IMR-90 (cell line): ENCODE results near the gene PCDHB10. TPM values are rescaled to one million over a fixed set of nuclear protein-coding genes. Genes with fewer than 3 reads are reported as not detected.
"Not testable (repeated sequence)": the region's sequence is repeated elsewhere in the genome, so short reads cannot be mapped to it uniquely, and the experiment has no call there.

Experiments used
- ATAC-seq: fragments of 200-7000 bp; cut with Tn5 transposase; 2 replicates; pipeline ENCODE4 v1.9.1; 2020; ENCODE audit warnings: low read depth, mild to moderate bottlenecking, moderate library complexity
- BruUV-seq: library from RNA; stranded (reverse); fragments of 400-500 nt; replicated peaks from 2 replicates; lab custom pipeline; 2021; lab: Mats Ljungman, UMichigan
- CTCF ChIA-PET: fragments of 300-600 bp; formaldehyde crosslinking; extraction: SDS; loops from one replicate; lab custom pipeline; 2021; ENCODE audit warnings: antibody characterized with exemption; lab: Yijun Ruan, JAX
- POLR2A ChIA-PET: fragments of 300-600 bp; sonication (Branson Sonifier 250); formaldehyde crosslinking; loops from one replicate; lab custom pipeline; 2022; ENCODE audit warnings: antibody characterized with exemption; ENCODE audit not compliant: unreplicated experiment; lab: Charles Lee
- DNase-seq: peaks from one replicate; pipeline ENCODE4 v3.0.0; 2013
- H2AFZ ChIP-seq: replicated peaks from 2 replicates; pipeline ENCODE3; 2013; ENCODE audit warnings: low read length, mild to moderate bottlenecking; ENCODE audit not compliant: poor library complexity
- H2AK5ac ChIP-seq: 2 replicates; pipeline ENCODE4 v1.6.1; 2013; ENCODE audit warnings: low read depth, low read length, inconsistent platforms
- H2AK9ac ChIP-seq: replicated peaks from 2 replicates; pipeline ENCODE3; 2013; ENCODE audit warnings: mild to moderate bottlenecking, low read depth, low read length, moderate library complexity; ENCODE audit not compliant: poor library complexity
- H2BK120ac ChIP-seq: 2 replicates; pipeline ENCODE4 v1.6.1; 2013; ENCODE audit warnings: low read depth, low read length, inconsistent platforms
- H2BK15ac ChIP-seq: 3 replicates; pipeline ENCODE4 v1.6.1; 2013; ENCODE audit warnings: low read depth, low read length, inconsistent platforms
- H2BK20ac ChIP-seq: 2 replicates; pipeline ENCODE4 v1.6.1; 2013; ENCODE audit warnings: low read depth, mild to moderate bottlenecking, inconsistent platforms, low read length, moderate library complexity
- H2BK5ac ChIP-seq: 2 replicates; pipeline ENCODE4 v1.6.1; 2013; ENCODE audit warnings: mild to moderate bottlenecking, low read depth, low read length, inconsistent platforms; ENCODE audit not compliant: poor library complexity, severe bottlenecking
- H3K14ac ChIP-seq: replicated peaks from 2 replicates; pipeline ENCODE4 v1.6.1; 2013; ENCODE audit warnings: low read depth, low read length, inconsistent platforms
- H3K18ac ChIP-seq: 2 replicates; pipeline ENCODE4 v1.6.1; 2013; ENCODE audit warnings: low read depth, low read length, control low read depth
- H3K23ac ChIP-seq: 2 replicates; pipeline ENCODE4 v1.6.1; 2013; ENCODE audit warnings: low read depth, low read length, inconsistent platforms
- H3K27ac ChIP-seq: 2 replicates; pipeline ENCODE4 v1.5.1; 2013; ENCODE audit warnings: mild to moderate bottlenecking, control low read depth, low read length; ENCODE audit not compliant: insufficient read depth
- H3K27me3 ChIP-seq: 2 replicates; pipeline ENCODE4 v1.6.1; 2013; ENCODE audit warnings: low read length; ENCODE audit not compliant: control insufficient read depth, insufficient read depth
- H3K36me3 ChIP-seq: 2 replicates; pipeline ENCODE4 v1.6.1; 2013; ENCODE audit warnings: low read length, mixed read lengths; ENCODE audit not compliant: control insufficient read depth, insufficient read depth
- H3K4ac ChIP-seq: 2 replicates; pipeline ENCODE4 v1.6.1; 2013; ENCODE audit warnings: low read depth, low read length, inconsistent platforms
- H3K4me1 ChIP-seq: 2 replicates; pipeline ENCODE4 v1.6.1; 2013; ENCODE audit warnings: low read length, mixed read lengths; ENCODE audit not compliant: control insufficient read depth, insufficient read depth
- H3K4me2 ChIP-seq: 2 replicates; pipeline ENCODE4 v1.6.1; 2013; ENCODE audit warnings: low read depth, mild to moderate bottlenecking, control low read depth, low read length, moderate library complexity
- H3K4me3 ChIP-seq: 2 replicates; pipeline ENCODE4 v1.5.1; 2013; ENCODE audit warnings: low read depth, mild to moderate bottlenecking, control low read depth, low read length, moderate library complexity; ENCODE audit not compliant: insufficient read depth
- H3K56ac ChIP-seq: 2 replicates; pipeline ENCODE4 v1.6.1; 2013; ENCODE audit warnings: low read length, inconsistent platforms; ENCODE audit not compliant: insufficient read depth; ENCODE audit errors: extremely low read depth
- H3K79me1 ChIP-seq, 2 experiments: 2 replicates each; pipeline ENCODE4 v1.6.1; 2013; ENCODE audit warnings: low read length in 2 of 2, inconsistent platforms in 1 of 2, low read depth in 1 of 2
- H3K9ac ChIP-seq: 2 replicates; pipeline ENCODE4 v1.6.1; 2013; ENCODE audit warnings: low read depth, low read length, control low read depth
- H3K9me1 ChIP-seq: 2 replicates; pipeline ENCODE4 v1.6.1; 2013; ENCODE audit warnings: low read length, inconsistent platforms; ENCODE audit not compliant: insufficient read depth
- H3K9me3 ChIP-seq: 2 replicates; pipeline ENCODE4 v1.6.1; 2013; ENCODE audit warnings: low read length; ENCODE audit not compliant: control insufficient read depth, insufficient read depth
- H4K20me1 ChIP-seq: 2 replicates; pipeline ENCODE4 v1.6.1; 2013; ENCODE audit warnings: low read length, inconsistent platforms; ENCODE audit not compliant: insufficient read depth
- H4K5ac ChIP-seq: 2 replicates; pipeline ENCODE4 v1.6.1; 2013; ENCODE audit warnings: mild to moderate bottlenecking, low read depth, low read length, control low read depth
- H4K8ac ChIP-seq, 2 experiments: 2 replicates each; pipeline ENCODE4 v1.6.1; 2013; ENCODE audit warnings: low read depth in 2 of 2, low read length in 2 of 2, control low read depth in 1 of 2, inconsistent platforms in 1 of 2
- H4K91ac ChIP-seq: 2 replicates; pipeline ENCODE4 v1.6.1; 2013; ENCODE audit warnings: low read depth, low read length, inconsistent platforms; ENCODE audit not compliant: insufficient read depth
- WGBS, 2 experiments: methylation state at CpG; one replicate each; pipeline versions ENCODE4 v1.1.5 to v1.1.7; 2013; ENCODE audit warnings: missing lambda C conversion rate in 2 of 2; ENCODE audit not compliant: insufficient read length in 1 of 2; ENCODE audit errors: extremely low coverage in 2 of 2; 5-methylcytosine and 5-hydroxymethylcytosine counted together
- dilution Hi-C: fragments of 300-500 bp; cut with HindIII; formaldehyde crosslinking; loops from one replicate; pipeline ENCODE4 v1.14.3; 2018; ENCODE audit warnings: low sequenced_read_pairs; ENCODE audit not compliant: unreplicated experiment
- in situ Hi-C: fragments of 300-500 bp; cut with MboI; formaldehyde crosslinking; loops from 3 replicates; pipeline ENCODE4 v1.14.3; 2019; ENCODE audit warnings: low sequenced_read_pairs, inconsistent platforms, mixed read lengths
- intact Hi-C: fragments of 100-400 bp; cut with micrococcal nuclease; formaldehyde crosslinking; loops from 2 replicates; pipeline ENCODE4 v1.10.0; 2022
- polyA plus RNA-seq, 3 experiments: library from polyadenylated mRNA; depleted of rRNA; stranded (reverse); fragments of >200 nt; gene quantifications; 2 replicates each; pipeline ENCODE4 v1.2.3, GENCODE V29; 2012; ENCODE audit warnings: low replicate concordance in 1 of 3
- total RNA-seq: library from RNA; depleted of rRNA; stranded (reverse); fragments of >200 nt; gene quantifications from 2 replicates; pipeline ENCODE4 v1.2.3, GENCODE V29; 2012

Gene PCDHB10
- total and polyA plus RNA-seq, 2 of the 4 experiments (the other 2 are of a cell fraction): 0.18 to 0.22 TPM

- H3K27me3 ChIP-seq, H3K23ac ChIP-seq, intact Hi-C loops, H3K9me1 ChIP-seq, H3K4me3 ChIP-seq, H3K56ac ChIP-seq, H4K5ac ChIP-seq, H2AFZ ChIP-seq, H2BK120ac ChIP-seq, H3K4ac ChIP-seq, H3K27ac ChIP-seq, in situ Hi-C loops, H3K79me1 ChIP-seq, H3K4me1 ChIP-seq, H3K9ac ChIP-seq, H3K18ac ChIP-seq, DNase-seq, H2BK5ac ChIP-seq, H3K4me2 ChIP-seq, dilution Hi-C loops, H2AK9ac ChIP-seq, POLR2A ChIA-PET, H2BK15ac ChIP-seq, H4K91ac ChIP-seq, H4K20me1 ChIP-seq, H3K14ac ChIP-seq, BruUV-seq, H2BK20ac ChIP-seq, H4K8ac ChIP-seq, H2AK5ac ChIP-seq, CTCF ChIA-PET, ATAC-seq, H3K36me3 ChIP-seq: not testable (repeated sequence)
- WGBS, 2 experiments: 50% methylated on average over 25 of the region's 79 CpGs; no CpG with 5 or more reads in 1 of the 2 experiments
- H3K9me3 ChIP-seq: peaks cover 15% of the 10 kb centered on the region; the same call in 1 of the 2 replicates
Measured at GRCh38 chr5:141174291-141175104, 17.7 kb upstream of the PCDHB10 start.
